Small intestine (tissue), 7 donors: Measurements from ENCODE around the gene CD300E. TPM values are rescaled to one million over a fixed set of nuclear protein-coding genes. Genes with fewer than 3 reads are reported as not detected.
"Not testable (repeated sequence)": the region's sequence is repeated elsewhere in the genome, so short reads cannot be mapped to it uniquely, and the experiment has no call there.

Experiments
- DNase-seq, 2 donors: peaks; one replicate each; pipeline versions ENCODE4 v3.0.0 to v3.0.0-alpha.2; 2013
- FAIRE-seq: peaks from 2 replicates; lab custom pipeline; 2012; peaks lifted over from hg19 to GRCh38; lab: Jason Lieb, UNC
- H3K27ac ChIP-seq, 3 donors: one replicate each; pipeline ENCODE4 v1.5.1; 2013; ENCODE audit warnings: low read length in 2 of 3, mild to moderate bottlenecking in 2 of 3, control low read depth in 1 of 3, inconsistent platforms in 1 of 3, low read depth in 1 of 3, moderate library complexity in 1 of 3
- H3K27me3 ChIP-seq, 3 donors: one replicate each; pipeline ENCODE4 v1.6.1; 2013; ENCODE audit warnings: low read length in 3 of 3, inconsistent platforms in 1 of 3; ENCODE audit not compliant: control insufficient read depth in 3 of 3, insufficient read depth in 3 of 3
- H3K36me3 ChIP-seq, 3 donors: one replicate each; pipeline ENCODE4 v1.6.1; 2013; ENCODE audit warnings: low read length in 3 of 3, inconsistent platforms in 1 of 3, low read depth in 1 of 3, mild to moderate bottlenecking in 1 of 3, moderate library complexity in 1 of 3; ENCODE audit not compliant: control insufficient read depth in 3 of 3, insufficient read depth in 2 of 3
- H3K4me1 ChIP-seq, 3 donors: one replicate each; pipeline ENCODE4 v1.6.1; 2013; ENCODE audit warnings: low read length in 2 of 3, inconsistent platforms in 1 of 3, low read depth in 1 of 3, mild to moderate bottlenecking in 1 of 3, moderate library complexity in 1 of 3; ENCODE audit not compliant: control insufficient read depth in 3 of 3, insufficient read depth in 2 of 3
- H3K4me3 ChIP-seq, 3 donors: one replicate each; pipeline ENCODE4 v1.5.1; 2013; ENCODE audit warnings: low read length in 3 of 3, control low read depth in 1 of 3, inconsistent platforms in 1 of 3, low read depth in 1 of 3, mild to moderate bottlenecking in 1 of 3, moderate library complexity in 1 of 3
- H3K9me3 ChIP-seq, 2 donors: one replicate each; pipeline ENCODE4 v1.6.1; 2013; ENCODE audit warnings: low read depth in 1 of 2, low read length in 1 of 2; ENCODE audit not compliant: control insufficient read depth in 2 of 2, insufficient read depth in 1 of 2
- WGBS, 3 donors: extraction: QIAGEN DNeasy Blood & Tissue Kit; methylation state at CpG; one replicate each; pipeline ENCODE4 v1.1.7; 2013; 5-methylcytosine and 5-hydroxymethylcytosine counted together
- polyA plus RNA-seq, 4 donors: library from polyadenylated mRNA; stranded (reverse) in 3 of 4; unstranded in 1 of 4; fragments of 200-250 nt in 3 of 4; fragments of 120-200 nt in 1 of 4; gene quantifications; one replicate each; pipeline versions ENCODE4 v1.2.1 to v1.2.3, GENCODE V29; 2013
- donor health status: healthy with polysubstance abuse.
- donor health status: control.
- donor health status: control.
- donor health status: Bipolar disorder and iron deficiency.
- donor health status: healthy.

CD300E gene
- polyA plus RNA-seq, 4 donors: 0.04 to 0.33 (median 0.22) TPM; not detected in 1

GRCh38 chr17:74631468-74632450 is 8.2 kb upstream of the CD300E start:
- FAIRE-seq (no peak), DNase-seq (peak in 1 of 2 donors; percentile 3)
- no peaks in the 10 kb centered on the region for H3K4me1 ChIP-seq
- H3K27ac ChIP-seq: no peak overlapping the region
- H3K9me3 ChIP-seq: peaks cover 0 to 2% of the 10 kb centered on the region in 2 donors
- 31 to 46% (median 44%) methylated on average over 14 of the region's 14 CpGs for WGBS, 3 donors
- peaks cover 0 to 10% (median 7%) of the 10 kb centered on the region in 3 donors for H3K27me3 ChIP-seq
- H3K36me3 ChIP-seq: no peaks in the 10 kb centered on the region
- H3K4me3 ChIP-seq: no peak overlapping the region

GRCh38 chr17:74630251-74630650 is 6.7 kb upstream of the CD300E start:
- not testable (repeated sequence) for DNase-seq, H3K4me3 ChIP-seq, H3K9me3 ChIP-seq, H3K27ac ChIP-seq, H3K36me3 ChIP-seq, FAIRE-seq, H3K4me1 ChIP-seq
- H3K27me3 ChIP-seq: peaks cover 0 to 10% (median 5%) of the 10 kb centered on the region in 3 donors
- 75 to 85% (median 83%) methylated on average over 14 of the region's 14 CpGs for WGBS, 3 donors

- H3K36me3 ChIP-seq: no peaks in the 10 kb centered on the region
- FAIRE-seq: no peak
- 53 to 67% (median 58%) methylated on average over 3 of the region's 3 CpGs for WGBS, 3 donors
Observed at GRCh38 chr17:74625661-74626060, 2.1 kb upstream of the CD300E start.

DNA sequence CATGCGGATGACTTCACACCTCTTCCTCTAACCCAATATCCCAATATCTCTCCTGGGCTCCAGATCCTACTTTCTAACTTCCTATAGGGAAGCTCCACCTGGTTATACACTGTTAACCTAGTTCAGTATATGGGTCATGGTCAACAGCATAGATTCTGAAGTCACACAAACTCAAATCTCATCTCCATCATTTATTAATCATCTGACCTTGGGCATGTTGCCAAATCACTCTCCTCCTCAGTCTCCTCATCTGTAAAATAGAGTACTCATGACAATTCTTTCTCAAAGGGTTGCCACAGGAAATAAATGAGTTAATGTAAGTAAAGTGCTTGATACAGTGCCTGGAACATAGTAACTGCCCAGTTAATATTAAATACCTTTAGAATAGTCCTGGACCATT is 593 bp upstream of the CD300E start:
- Histone ChIP-seq H3K36me3 (no peaks in the 10 kb centered on the region), H3K4me3 (no peak overlapping the region), H3K27me3 (peaks cover 0 to 7% (median 0%) of the 10 kb centered on the region in 3 donors), H3K4me1 (no peaks in the 10 kb centered on the region), H3K27ac (no peak overlapping the region), H3K9me3 (no peaks in the 10 kb centered on the region)
- FAIRE-seq: no peak
- DNase-seq: no peak
- WGBS, 3 donors: 93 to 100% (median 97%) methylated on average over 1 of the region's 1 CpG

More at GRCh38 chr17:74625661-74626060, 2.1 kb upstream of the CD300E start:
- no peak overlapping the region for H3K27ac ChIP-seq
- no peaks in the 10 kb centered on the region for H3K4me1 ChIP-seq
- H3K27me3 ChIP-seq: peaks cover 0 to 7% (median 0%) of the 10 kb centered on the region in 3 donors
- H3K9me3 ChIP-seq: peaks cover 0 to 2% of the 10 kb centered on the region in 2 donors
- DNase-seq: no peak
- no peak overlapping the region for H3K4me3 ChIP-seq

GRCh38 chr17:74619077-74619673 is 4.4 kb downstream of the CD300E start:
- Histone ChIP-seq H3K27me3 (peaks cover 0 to 5% (median 0%) of the 10 kb centered on the region in 3 donors), H3K36me3 (no peaks in the 10 kb centered on the region), H3K27ac (no peak overlapping the region), H3K4me3 (no peak overlapping the region), H3K4me1 (no peaks in the 10 kb centered on the region), H3K9me3 (no peaks in the 10 kb centered on the region)
- DNase-seq (no peak), FAIRE-seq (no peak)
- WGBS, 3 donors: 57 to 80% (median 61%) methylated on average over 2 of the region's 2 CpGs

GRCh38 chr17:74618451-74618850 is 5.1 kb downstream of the CD300E start:
- peaks cover 0 to 5% (median 0%) of the 10 kb centered on the region in 3 donors for H3K27me3 ChIP-seq
- H3K27ac ChIP-seq: no peak overlapping the region
- H3K36me3 ChIP-seq: no peaks in the 10 kb centered on the region
- no peaks in the 10 kb centered on the region for H3K9me3 ChIP-seq
- DNase-seq (no peak), FAIRE-seq (no peak)
- WGBS, 3 donors: 58 to 73% (median 65%) methylated on average over 3 of the region's 3 CpGs
- H3K4me3 ChIP-seq: no peak overlapping the region
- H3K4me1 ChIP-seq: no peaks in the 10 kb centered on the region

DNA sequence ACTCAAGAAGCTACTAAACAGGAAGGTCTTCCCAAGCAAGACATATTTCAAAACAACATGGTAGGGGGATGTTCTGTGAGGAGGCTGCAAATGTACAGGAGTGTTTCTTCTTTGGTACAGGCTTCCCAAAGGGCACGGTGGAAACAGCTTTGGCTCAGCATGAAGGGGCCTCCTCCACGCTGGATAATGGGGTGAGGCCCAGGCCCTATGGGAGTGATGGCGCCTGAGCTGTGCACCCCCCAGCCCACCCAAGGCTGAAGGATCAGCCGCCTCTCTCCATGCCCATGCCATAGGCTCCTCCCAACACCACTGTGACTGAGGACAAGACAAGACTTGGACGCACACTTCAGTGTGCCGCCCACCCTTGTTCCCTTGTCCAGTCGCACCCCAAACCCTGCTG is 6.8 kb downstream of the CD300E start:
- 82 to 93% (median 92%) methylated on average over 7 of the region's 7 CpGs for WGBS, 3 donors
- FAIRE-seq (no peak), DNase-seq (no peak)
- Histone ChIP-seq H3K9me3 (no peaks in the 10 kb centered on the region), H3K27me3 (peaks cover 0 to 5% (median 0%) of the 10 kb centered on the region in 3 donors), H3K4me1 (no peaks in the 10 kb centered on the region), H3K27ac (no peak overlapping the region), H3K36me3 (no peaks in the 10 kb centered on the region), H3K4me3 (no peak overlapping the region)

DNA sequence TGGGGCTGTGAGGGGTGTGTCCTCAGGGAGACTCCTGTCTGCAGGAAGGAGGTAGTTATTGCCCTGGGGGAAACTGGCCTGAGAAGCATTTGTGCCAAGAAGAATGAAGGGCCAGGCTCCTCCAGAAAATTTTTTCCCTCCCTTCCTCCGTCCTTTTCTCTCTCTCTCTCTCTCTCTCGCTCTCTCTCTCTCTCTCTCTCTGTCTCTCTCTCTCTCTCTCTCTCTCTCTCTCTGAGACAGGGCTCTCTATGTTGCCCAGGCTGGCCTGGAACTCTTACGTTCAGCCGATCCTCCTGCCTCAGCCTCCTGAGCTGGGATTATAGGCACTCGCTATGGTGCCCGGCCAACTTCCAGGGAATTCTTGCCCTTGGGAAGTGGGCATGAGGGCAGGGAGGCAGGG is 11.5 kb downstream of the CD300E start:
- no peaks in the 10 kb centered on the region for H3K9me3 ChIP-seq
- DNase-seq (no peak), FAIRE-seq (no peak)
- no peak overlapping the region for H3K4me3 ChIP-seq
- no peaks in the 10 kb centered on the region for H3K36me3 ChIP-seq
- H3K27me3 ChIP-seq: peaks cover 0 to 5% (median 3%) of the 10 kb centered on the region in 3 donors
- 85 to 89% (median 85%) methylated on average over 6 of the region's 6 CpGs for WGBS, 3 donors
- no peaks in the 10 kb centered on the region for H3K4me1 ChIP-seq
- H3K27ac ChIP-seq: no peak overlapping the region
